OCI-M1 (cell line): Measurements from ENCODE around the gene LILRA1.
"Not testable (repeated sequence)": the region's sequence is repeated elsewhere in the genome, so short reads cannot be mapped to it uniquely, and the experiment has no call there.

Experiments used
- DNase-seq: peaks from one replicate; lab custom pipeline; 2025; lab: John Stamatoyannopoulos, UW

LILRA1 gene

DNA sequence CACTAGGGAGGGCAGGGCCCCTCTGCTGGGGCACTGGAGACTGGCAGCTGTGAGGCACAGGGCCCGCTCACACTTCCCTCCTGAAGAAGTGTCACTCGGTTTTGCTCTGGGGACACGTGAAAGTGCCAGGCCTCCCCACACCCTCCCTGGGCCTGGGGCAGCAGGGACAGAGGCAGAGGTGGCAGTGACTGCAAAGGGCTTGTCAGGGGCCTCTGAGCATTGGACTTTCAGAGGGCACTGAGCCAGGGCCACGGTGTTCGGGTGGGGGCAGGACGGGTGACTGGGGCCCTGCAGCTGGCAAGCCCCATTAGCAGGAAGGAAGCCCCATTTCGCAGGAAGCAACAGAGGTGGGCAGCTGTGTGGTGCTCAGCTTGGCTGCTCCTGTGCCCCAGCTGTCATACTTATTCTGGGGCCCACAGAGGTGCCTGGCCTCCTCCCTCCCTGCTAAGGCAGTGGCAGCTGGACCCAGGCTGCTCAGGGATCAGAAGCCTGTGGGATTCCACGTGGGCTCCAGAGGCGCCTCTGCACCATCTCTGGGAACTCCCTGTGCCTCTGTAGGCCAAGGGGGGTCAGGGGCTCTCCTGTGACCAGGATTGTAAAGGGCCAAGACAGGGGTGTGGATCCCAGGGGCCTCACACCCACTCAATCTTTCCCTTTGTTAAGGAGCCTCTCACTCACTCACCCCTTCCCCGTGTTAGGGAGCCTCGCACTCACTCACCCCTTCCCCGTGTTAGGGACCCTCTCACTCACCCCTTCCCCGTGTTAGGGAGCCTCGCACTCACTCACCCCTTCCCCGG is 31.7 kb downstream of the LILRA1 start:
- not testable (repeated sequence) for DNase-seq

DNA sequence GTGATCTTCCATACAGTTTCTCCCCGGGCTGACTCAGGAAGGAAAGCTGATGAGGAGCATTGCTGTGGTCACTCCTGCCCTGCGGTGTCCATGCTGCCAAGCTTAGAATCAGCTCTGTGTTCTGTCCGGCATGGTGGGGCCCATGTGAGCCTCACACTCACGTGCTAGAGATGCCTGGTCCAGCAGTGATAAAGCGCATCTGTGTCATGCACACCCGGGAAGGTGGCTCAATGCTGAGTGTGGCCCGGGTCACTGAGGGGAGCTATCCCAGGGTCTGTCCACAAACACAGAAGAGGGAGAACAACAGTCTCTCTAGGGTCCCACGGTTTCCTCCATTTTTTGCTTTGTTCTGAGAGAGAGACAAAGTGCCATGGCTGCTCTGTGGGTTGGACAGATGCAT is 33.3 kb downstream of the LILRA1 start:
- DNase-seq = no peak

- not testable (repeated sequence) for DNase-seq
These were observed 34.5 kb downstream of the LILRA1 start for GRCh38 chr19:54627912-54628311.

DNA sequence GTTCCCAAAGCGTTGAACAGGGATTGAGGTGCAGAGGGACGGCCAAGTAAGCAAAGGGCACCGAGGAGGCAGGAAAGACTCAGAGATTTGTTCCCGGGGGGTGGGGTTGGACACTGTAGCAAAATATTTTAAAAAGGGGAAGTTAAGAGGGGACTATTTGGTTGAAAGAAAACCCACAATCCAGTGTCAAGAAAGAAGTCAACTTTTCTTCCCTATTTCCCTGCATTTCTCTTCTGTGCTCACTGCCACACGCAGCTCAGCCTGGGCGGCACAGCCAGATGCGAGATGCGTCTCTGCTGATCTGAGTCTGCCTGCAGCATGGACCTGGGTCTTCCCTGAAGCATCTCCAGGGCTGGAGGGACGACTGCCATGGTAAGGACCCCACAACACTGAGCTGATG is 36.8 kb downstream of the LILRA1 start, which contains the start of gene LILRB1:
TSS of gene LILRB1 (plus strand) at position 223 of the 400 bp plus-strand sequence. CDS start 590 bp downstream, outside the sequence.
- peak; percentile 22 for DNase-seq

- no peak for DNase-seq
These were observed 37.4 kb downstream of the LILRA1 start for GRCh38 chr19:54630782-54631181.

DNA sequence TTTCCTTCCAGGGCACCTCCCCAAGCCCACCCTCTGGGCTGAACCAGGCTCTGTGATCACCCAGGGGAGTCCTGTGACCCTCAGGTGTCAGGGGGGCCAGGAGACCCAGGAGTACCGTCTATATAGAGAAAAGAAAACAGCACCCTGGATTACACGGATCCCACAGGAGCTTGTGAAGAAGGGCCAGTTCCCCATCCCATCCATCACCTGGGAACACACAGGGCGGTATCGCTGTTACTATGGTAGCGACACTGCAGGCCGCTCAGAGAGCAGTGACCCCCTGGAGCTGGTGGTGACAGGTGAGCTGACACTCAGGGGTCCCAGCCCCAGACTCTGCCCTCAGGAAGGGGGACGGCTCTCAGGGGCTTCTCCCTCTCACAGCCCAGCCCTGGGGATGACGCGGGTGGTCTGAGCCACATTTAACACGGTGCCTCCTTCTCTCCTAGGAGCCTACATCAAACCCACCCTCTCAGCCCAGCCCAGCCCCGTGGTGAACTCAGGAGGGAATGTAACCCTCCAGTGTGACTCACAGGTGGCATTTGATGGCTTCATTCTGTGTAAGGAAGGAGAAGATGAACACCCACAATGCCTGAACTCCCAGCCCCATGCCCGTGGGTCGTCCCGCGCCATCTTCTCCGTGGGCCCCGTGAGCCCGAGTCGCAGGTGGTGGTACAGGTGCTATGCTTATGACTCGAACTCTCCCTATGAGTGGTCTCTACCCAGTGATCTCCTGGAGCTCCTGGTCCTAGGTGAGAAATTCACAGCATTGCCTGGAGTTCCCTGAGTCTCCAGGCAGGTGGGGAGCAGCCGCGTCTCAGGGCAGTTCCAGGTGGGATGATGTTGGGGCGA is 38.3 kb downstream of the LILRA1 start:
- DNase-seq = not testable (repeated sequence)

- DNase-seq = not testable (repeated sequence)
These were observed 39.1 kb downstream of the LILRA1 start for GRCh38 chr19:54632517-54632916.

- no peak for DNase-seq
These were observed 40.0 kb downstream of the LILRA1 start for GRCh38 chr19:54633401-54633800.

- DNase-seq = not testable (repeated sequence)
These were observed 42.6 kb downstream of the LILRA1 start for GRCh38 chr19:54636081-54636480.

DNA sequence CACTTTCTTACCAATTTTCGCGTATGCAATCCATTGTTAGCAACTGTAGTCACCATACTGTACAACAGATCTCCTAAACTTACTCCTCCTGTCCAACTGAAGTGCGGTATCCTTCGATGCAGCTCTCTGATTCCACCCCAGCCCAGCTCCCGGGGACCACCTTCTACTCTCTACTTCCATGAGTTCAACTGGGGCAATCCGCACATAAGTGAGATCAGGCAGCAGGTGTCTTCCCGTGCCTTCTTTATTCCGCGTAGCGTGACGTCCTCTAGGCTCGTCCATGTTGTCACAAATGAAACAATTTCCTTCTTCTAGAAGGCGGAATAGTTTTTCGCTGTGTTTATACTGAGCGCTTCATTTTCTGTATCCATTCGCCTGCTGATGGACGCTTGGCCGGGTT is 45.3 kb downstream of the LILRA1 start:
- DNase-seq = no peak

- not testable (repeated sequence) for DNase-seq
These were observed 49.5 kb downstream of the LILRA1 start for GRCh38 chr19:54642953-54643352.

- not testable (repeated sequence) for DNase-seq
These were observed 50.2 kb downstream of the LILRA1 start for GRCh38 chr19:54643583-54643982.

DNA sequence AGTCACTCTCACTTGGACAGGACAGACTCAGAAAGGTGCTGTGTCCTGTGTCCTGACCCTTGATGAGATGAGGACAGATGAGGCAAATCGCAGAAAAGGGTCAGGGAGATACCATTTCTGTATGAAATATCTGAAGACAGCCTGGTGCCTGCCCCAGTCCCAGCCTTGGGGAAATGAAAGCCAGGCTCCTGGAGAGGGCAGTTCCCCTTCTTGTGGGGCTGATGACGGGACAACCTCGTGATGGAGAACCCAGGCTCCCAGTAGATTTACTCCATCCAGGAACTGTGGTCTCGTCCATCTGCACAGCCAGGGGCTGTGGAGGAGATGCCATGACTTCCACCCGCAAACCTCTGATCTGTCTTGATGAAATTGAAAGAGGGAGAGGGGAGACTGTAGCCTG is 50.6 kb downstream of the LILRA1 start:
- no peak for DNase-seq

GRCh38 chr19:54646331-54646841 is 53.0 kb downstream of the LILRA1 start:
- DNase-seq = no peak

- DNase-seq = no peak
These were observed 54.7 kb downstream of the LILRA1 start for GRCh38 chr19:54648129-54648528.

GRCh38 chr19:54650108-54650655 is 56.8 kb downstream of the LILRA1 start:
- no peak for DNase-seq
